DOHH2 (cell line): ENCODE measurements around the gene APOC3.

Experiments used
- EZH2phosphoT487 ChIP-seq: fragments of 200-600 bp; sonication (generic); IDR thresholded peaks from 2 replicates; pipeline ENCODE4 v1.6.1; 2017; ENCODE audit warnings: borderline replicate concordance, mild to moderate bottlenecking, antibody characterized with exemption, low read length, moderate library complexity, mixed read lengths
- TF ChIP-seq, protein P1 (sequence below): fragments of 200-600 bp; sonication (generic); IDR thresholded peaks from one replicate; pipeline ENCODE4 v1.5.1; 2014; ENCODE audit warnings: antibody characterized with exemption, mild to moderate bottlenecking, low read depth, low read length; ENCODE audit not compliant: poor library complexity, severe bottlenecking

DNA sequence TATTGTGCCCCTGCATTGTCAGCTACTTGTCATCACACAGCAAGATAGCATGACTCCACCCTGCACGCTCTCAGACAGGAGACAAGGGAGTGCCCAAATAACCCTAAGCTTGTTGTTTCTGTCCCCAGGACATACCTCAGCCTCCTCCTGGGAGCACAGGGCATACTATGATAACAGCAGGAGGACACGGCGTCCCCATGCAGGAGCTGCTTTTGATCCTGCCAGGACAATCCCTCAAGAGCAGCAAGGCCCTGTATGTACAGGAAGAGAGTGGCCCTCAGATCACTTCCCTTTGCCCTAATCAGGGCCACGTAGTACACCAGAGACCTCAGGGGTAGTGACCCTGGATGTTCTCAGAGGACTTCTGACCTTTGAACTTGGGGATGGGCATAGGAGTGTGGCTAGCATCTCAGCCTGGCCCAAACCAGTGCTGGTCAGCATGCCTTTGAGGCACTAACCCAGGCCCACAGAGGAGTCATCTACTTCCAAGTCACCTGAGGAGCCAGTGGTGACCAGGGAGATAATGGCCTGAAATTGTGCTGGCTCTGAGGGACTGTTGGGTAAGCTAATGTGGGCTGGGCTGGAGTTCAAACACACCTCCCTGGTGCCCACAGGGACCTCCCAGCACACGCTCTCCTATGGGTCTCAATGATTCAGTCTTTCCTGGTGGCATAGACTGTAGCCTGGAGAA lies 15.8 kb upstream of the APOC3 start:
- TF ChIP-seq, protein P1, sequence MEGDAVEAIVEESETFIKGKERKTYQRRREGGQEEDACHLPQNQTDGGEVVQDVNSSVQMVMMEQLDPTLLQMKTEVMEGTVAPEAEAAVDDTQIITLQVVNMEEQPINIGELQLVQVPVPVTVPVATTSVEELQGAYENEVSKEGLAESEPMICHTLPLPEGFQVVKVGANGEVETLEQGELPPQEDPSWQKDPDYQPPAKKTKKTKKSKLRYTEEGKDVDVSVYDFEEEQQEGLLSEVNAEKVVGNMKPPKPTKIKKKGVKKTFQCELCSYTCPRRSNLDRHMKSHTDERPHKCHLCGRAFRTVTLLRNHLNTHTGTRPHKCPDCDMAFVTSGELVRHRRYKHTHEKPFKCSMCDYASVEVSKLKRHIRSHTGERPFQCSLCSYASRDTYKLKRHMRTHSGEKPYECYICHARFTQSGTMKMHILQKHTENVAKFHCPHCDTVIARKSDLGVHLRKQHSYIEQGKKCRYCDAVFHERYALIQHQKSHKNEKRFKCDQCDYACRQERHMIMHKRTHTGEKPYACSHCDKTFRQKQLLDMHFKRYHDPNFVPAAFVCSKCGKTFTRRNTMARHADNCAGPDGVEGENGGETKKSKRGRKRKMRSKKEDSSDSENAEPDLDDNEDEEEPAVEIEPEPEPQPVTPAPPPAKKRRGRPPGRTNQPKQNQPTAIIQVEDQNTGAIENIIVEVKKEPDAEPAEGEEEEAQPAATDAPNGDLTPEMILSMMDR, result no peak
- TF ChIP-seq EZH2phosphoT487, result no peak
